ENCODE data around the gene CREB1.

CREB1 gene

DNA sequence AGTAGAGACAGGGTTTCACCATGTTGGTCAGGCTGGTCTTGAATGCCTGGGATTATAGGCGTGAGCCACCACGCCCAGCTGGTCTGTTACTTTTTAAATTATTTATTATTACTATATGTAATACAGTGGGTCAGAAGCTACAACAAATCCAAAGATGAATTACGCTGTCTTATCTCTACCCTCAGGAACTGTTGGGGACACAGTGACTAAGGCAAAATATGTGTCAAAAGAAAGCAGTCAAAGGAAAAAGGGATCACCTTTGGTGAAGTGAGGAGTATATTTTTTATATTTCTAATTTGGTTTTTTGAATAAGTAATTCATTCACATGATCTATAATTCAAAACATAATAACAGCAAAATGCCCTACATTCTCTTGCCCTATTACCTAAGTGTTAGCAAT, 4.7 kb downstream of the CREB1 start:
- no peak for DNase-seq (ENCODE audit: low read depth)
- TF ChIP-seq, protein P1, sequence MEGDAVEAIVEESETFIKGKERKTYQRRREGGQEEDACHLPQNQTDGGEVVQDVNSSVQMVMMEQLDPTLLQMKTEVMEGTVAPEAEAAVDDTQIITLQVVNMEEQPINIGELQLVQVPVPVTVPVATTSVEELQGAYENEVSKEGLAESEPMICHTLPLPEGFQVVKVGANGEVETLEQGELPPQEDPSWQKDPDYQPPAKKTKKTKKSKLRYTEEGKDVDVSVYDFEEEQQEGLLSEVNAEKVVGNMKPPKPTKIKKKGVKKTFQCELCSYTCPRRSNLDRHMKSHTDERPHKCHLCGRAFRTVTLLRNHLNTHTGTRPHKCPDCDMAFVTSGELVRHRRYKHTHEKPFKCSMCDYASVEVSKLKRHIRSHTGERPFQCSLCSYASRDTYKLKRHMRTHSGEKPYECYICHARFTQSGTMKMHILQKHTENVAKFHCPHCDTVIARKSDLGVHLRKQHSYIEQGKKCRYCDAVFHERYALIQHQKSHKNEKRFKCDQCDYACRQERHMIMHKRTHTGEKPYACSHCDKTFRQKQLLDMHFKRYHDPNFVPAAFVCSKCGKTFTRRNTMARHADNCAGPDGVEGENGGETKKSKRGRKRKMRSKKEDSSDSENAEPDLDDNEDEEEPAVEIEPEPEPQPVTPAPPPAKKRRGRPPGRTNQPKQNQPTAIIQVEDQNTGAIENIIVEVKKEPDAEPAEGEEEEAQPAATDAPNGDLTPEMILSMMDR (IDR thresholded peaks at IDR 0.05; ENCODE audit: low read length, missing control alignments) = no peak
- H3K4me3 ChIP-seq (replicated peaks; ENCODE audit: low read depth, low read length) = no peak overlapping the region

DNA sequence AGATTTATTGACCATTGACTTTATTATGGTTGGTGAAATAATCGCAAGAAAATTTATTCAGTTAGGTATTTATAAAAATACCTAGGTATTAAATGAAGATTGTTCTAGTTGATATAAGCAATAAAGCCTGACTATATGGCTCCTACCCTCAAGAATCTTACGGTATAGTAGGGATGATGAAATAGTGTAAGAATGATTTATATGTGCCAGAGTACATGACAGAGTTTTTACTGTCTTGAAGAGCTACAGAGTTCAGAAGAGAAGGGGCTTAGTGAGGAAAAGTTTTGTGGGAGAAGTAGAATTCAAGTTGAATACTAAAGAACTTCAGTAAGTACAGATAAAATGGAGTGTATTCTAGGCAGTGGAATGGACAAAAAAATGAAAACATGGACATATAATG, 9.7 kb downstream of the CREB1 start:
- TF ChIP-seq, protein P1 (IDR thresholded peaks at IDR 0.05; ENCODE audit: low read length, missing control alignments) = no peak
- no peak for DNase-seq (ENCODE audit: low read depth)

GRCh38 chr2:207540431-207540830, 10.7 kb downstream of the CREB1 start:
- TF ChIP-seq, protein P1 (IDR thresholded peaks at IDR 0.05; ENCODE audit: low read length, missing control alignments) = no peak
- DNase-seq (ENCODE audit: low read depth) = no peak
- H3K4me3 ChIP-seq (replicated peaks; ENCODE audit: low read depth, low read length) = no peak overlapping the region

More for the DNA sequence above, 9.7 kb downstream of the CREB1 start:
- H3K4me3 ChIP-seq (replicated peaks; ENCODE audit: low read depth, low read length) = no peak overlapping the region

GRCh38 chr2:207541933-207542332, 12.2 kb downstream of the CREB1 start:
- DNase-seq (ENCODE audit: low read depth) = no peak
- TF ChIP-seq, protein P1 (IDR thresholded peaks at IDR 0.05; ENCODE audit: low read length, missing control alignments) = no peak
- H3K4me3 ChIP-seq (replicated peaks; ENCODE audit: low read depth, low read length) = no peak overlapping the region

GRCh38 chr2:207543272-207543671, 13.5 kb downstream of the CREB1 start:
- H3K4me3 ChIP-seq (replicated peaks; ENCODE audit: low read depth, low read length) = no peak overlapping the region
- TF ChIP-seq, protein P1 (IDR thresholded peaks at IDR 0.05; ENCODE audit: low read length, missing control alignments) = no peak
- DNase-seq (ENCODE audit: low read depth) = no peak

- no peak overlapping the region for H3K4me3 ChIP-seq (replicated peaks; ENCODE audit: low read depth, low read length)
- TF ChIP-seq, protein P1 (IDR thresholded peaks at IDR 0.05; ENCODE audit: low read length, missing control alignments) = no peak
- DNase-seq (ENCODE audit: low read depth) = peak; percentile 55
Measured at GRCh38 chr2:207546822-207547221, 17.1 kb downstream of the CREB1 start.

DNA sequence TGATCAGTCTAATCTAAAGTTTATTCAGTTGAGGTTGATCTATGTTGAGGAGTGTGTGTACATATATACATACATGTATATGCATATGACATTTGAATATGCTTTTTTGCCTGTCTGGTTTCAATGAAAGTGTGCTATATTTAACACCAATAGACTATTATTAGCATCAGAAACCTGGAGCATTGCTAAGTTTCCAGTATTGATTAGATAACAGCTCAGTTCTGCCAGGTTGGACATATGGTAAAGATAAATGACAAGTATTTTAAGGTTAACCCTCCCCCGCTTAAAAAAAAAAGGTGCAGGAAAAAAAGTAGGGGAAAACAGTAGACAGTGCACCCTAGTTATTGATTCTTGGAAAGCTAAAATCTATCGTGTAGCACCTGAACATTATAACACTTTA, 19.4 kb downstream of the CREB1 start:
- DNase-seq (ENCODE audit: low read depth) = no peak
- TF ChIP-seq, protein P1 (IDR thresholded peaks at IDR 0.05; ENCODE audit: low read length, missing control alignments) = no peak
- H3K4me3 ChIP-seq (replicated peaks; ENCODE audit: low read depth, low read length) = no peak overlapping the region

All from fibroblast of pulmonary artery (primary cell).